Stimulated activated CD8-positive, alpha-beta memory T cell treated with anti-CD3 and anti-CD28 coated beads, Interleukin-12 subunit alpha, Interleukin-12 subunit beta, amount 100 ng/mL, for 24 hours (primary cell): ENCODE data around the gene SYT7.
"Not testable (repeated sequence)": the region's sequence is repeated elsewhere in the genome, so short reads cannot be mapped to it uniquely, and the experiment has no call there.

Experiments
- DNase-seq: peaks from one replicate; pipeline ENCODE4 v3.0.0-alpha.2; 2020; ENCODE audit errors: extremely low read depth

Gene SYT7

GRCh38 chr11:61477126-61477525, 103.8 kb downstream of the SYT7 start:
- DNase-seq = no peak

- no peak for DNase-seq
Measured at GRCh38 chr11:61476371-61476770, 104.5 kb downstream of the SYT7 start.

- no peak for DNase-seq
Measured at GRCh38 chr11:61475433-61475832, 105.4 kb downstream of the SYT7 start.

- DNase-seq = no peak
Measured at GRCh38 chr11:61474013-61474643, 106.7 kb downstream of the SYT7 start.

- DNase-seq = no peak
Measured at GRCh38 chr11:61473370-61474012, 107.4 kb downstream of the SYT7 start.

GRCh38 chr11:61472868-61473267, 108.0 kb downstream of the SYT7 start:
- DNase-seq = no peak

GRCh38 chr11:61472282-61472681, 108.6 kb downstream of the SYT7 start:
- DNase-seq = no peak

- DNase-seq = no peak
Measured at GRCh38 chr11:61468002-61468401, 112.9 kb downstream of the SYT7 start.

- DNase-seq = not testable (repeated sequence)
Measured at GRCh38 chr11:61467602-61468001, 113.3 kb downstream of the SYT7 start.
